B cell (primary cell): Measurements from ENCODE around the gene GMPR.

Source experiments
- EZH2 ChIP-seq: IDR thresholded peaks from 2 replicates; pipeline ENCODE4 v1.6.1; 2012; ENCODE audit warnings: borderline replicate concordance, low read depth, mild to moderate bottlenecking, moderate library complexity, low read length; ENCODE audit not compliant: insufficient read depth, poor library complexity, severe bottlenecking
- TF ChIP-seq, protein P1 (sequence below): fragments of 200-600 bp; IDR thresholded peaks from one replicate; pipeline ENCODE4 v1.8.0; 2022; ENCODE audit warnings: antibody characterized with exemption, mild to moderate bottlenecking

DNA sequence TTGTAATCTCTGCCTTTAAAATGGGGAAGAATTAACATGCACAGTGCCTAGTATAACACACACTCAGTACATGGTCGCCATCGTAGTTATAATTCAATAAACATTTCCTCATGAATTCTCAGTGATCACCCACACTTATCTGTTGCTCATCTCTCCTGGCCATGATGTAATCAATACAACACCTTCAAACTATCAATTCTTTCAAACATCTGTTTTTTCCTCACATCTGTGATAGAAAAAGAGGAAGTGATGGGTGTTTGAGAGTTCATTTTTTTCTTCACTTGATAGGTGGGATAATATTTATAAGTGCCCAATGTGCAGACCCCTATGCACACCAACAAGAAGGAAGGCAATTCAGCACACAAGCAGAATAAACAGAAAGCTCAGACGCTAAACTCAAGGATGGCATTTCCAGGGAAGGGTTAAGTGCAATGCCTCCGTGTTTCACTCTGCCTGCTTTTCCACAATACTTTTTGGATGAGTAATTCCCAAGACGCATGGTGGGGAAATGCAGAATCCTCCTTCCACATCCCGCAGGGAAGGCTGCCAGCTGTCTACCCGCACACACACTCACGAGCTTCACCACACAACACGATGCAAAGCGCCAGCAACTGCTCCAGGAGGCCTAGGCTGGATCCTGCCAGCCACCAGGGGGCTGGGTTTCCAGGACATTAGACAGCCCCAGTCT lies 100.3 kb downstream of the GMPR start:
- TF ChIP-seq, protein P1, sequence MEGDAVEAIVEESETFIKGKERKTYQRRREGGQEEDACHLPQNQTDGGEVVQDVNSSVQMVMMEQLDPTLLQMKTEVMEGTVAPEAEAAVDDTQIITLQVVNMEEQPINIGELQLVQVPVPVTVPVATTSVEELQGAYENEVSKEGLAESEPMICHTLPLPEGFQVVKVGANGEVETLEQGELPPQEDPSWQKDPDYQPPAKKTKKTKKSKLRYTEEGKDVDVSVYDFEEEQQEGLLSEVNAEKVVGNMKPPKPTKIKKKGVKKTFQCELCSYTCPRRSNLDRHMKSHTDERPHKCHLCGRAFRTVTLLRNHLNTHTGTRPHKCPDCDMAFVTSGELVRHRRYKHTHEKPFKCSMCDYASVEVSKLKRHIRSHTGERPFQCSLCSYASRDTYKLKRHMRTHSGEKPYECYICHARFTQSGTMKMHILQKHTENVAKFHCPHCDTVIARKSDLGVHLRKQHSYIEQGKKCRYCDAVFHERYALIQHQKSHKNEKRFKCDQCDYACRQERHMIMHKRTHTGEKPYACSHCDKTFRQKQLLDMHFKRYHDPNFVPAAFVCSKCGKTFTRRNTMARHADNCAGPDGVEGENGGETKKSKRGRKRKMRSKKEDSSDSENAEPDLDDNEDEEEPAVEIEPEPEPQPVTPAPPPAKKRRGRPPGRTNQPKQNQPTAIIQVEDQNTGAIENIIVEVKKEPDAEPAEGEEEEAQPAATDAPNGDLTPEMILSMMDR = no peak
- TF ChIP-seq EZH2 = no peak
